ENCODE results near the gene PDC.

- TF ChIP-seq EP300 (IDR thresholded peaks at IDR 0.05; ENCODE audit: borderline replicate concordance in 1 of 2, control insufficient read depth in 1 of 2, low read depth in 2 of 2, low read length in 2 of 2) (no peak), CTCF (IDR thresholded peaks at IDR 0.05 in 2 of 3, conservative IDR thresholded peaks at IDR 0.05 in 1 of 3; ENCODE audit: control insufficient read depth in 2 of 3, extremely low read depth in 1 of 3, insufficient read depth in 1 of 3, low read depth in 3 of 3, low read length in 3 of 3) (no peak), ZNF274 (IDR thresholded peaks at IDR 0.05; ENCODE audit: insufficient read depth, insufficient read length) (no peak), CBFB (IDR thresholded peaks at IDR 0.05; ENCODE audit: low read depth) (no peak)
These were observed 22.6 kb upstream of the PDC start for GRCh38 chr1:186483561-186483960.
